HL-60 (cell line): Measurements from ENCODE around the gene SSC5D.

Experiments
- DNase-seq, 2 experiments: peaks; one replicate each; pipeline ENCODE4 v3.0.0-alpha.2; 2010 to 2020; ENCODE audit warnings: low read depth in 1 of 2, low spot score in 1 of 2
- H3K27ac ChIP-seq: fragments of 250-450 bp; sonication (Bioruptor Pico); replicated peaks from 2 replicates; pipeline ENCODE4 v1.5.1; 2020; ENCODE audit warnings: mild to moderate bottlenecking, moderate library complexity
- H3K27me3 ChIP-seq: fragments of 250-450 bp; sonication (Bioruptor Pico); 2 replicates; pipeline ENCODE4 v1.5.1; 2021; ENCODE audit warnings: mild to moderate bottlenecking, moderate library complexity; ENCODE audit not compliant: insufficient read depth, poor library complexity, severe bottlenecking
- H3K4me3 ChIP-seq: replicated peaks from 2 replicates; pipeline ENCODE4 v1.5.1; 2011; ENCODE audit warnings: mild to moderate bottlenecking, control low read depth, low read length; ENCODE audit not compliant: insufficient read depth
- CTCF ChIP-seq: IDR thresholded peaks from one replicate; pipeline ENCODE4 v1.5.1; 2011; ENCODE audit warnings: low read length, control low read depth, inconsistent platforms; ENCODE audit not compliant: insufficient read depth
- GABPA ChIP-seq: IDR thresholded peaks from 2 replicates; pipeline ENCODE4 v1.6.1; 2012; ENCODE audit warnings: low read depth
- POLR2AphosphoS5 ChIP-seq: IDR thresholded peaks from 2 replicates; pipeline ENCODE4 v1.6.1; 2012; ENCODE audit warnings: low read depth
- SPI1 ChIP-seq: IDR thresholded peaks from 2 replicates; pipeline ENCODE4 v1.6.1; 2012; ENCODE audit warnings: low read depth, mild to moderate bottlenecking, borderline replicate concordance
- TF ChIP-seq, protein P1 (sequence below): IDR thresholded peaks from 2 replicates; pipeline ENCODE4 v1.6.1; 2012; ENCODE audit warnings: low read depth; ENCODE audit not compliant: insufficient replicate concordance

Gene SSC5D

GRCh38 chr19:55554302-55554701 lies 66.1 kb downstream of the SSC5D start:
- no peak for DNase-seq
- Histone ChIP-seq H3K27me3 (peaks cover 3% of the 10 kb centered on the region), H3K27ac (no peak overlapping the region), H3K4me3 (no peak overlapping the region)
- no peak for TF ChIP-seq CTCF
- TF ChIP-seq, protein P1, sequence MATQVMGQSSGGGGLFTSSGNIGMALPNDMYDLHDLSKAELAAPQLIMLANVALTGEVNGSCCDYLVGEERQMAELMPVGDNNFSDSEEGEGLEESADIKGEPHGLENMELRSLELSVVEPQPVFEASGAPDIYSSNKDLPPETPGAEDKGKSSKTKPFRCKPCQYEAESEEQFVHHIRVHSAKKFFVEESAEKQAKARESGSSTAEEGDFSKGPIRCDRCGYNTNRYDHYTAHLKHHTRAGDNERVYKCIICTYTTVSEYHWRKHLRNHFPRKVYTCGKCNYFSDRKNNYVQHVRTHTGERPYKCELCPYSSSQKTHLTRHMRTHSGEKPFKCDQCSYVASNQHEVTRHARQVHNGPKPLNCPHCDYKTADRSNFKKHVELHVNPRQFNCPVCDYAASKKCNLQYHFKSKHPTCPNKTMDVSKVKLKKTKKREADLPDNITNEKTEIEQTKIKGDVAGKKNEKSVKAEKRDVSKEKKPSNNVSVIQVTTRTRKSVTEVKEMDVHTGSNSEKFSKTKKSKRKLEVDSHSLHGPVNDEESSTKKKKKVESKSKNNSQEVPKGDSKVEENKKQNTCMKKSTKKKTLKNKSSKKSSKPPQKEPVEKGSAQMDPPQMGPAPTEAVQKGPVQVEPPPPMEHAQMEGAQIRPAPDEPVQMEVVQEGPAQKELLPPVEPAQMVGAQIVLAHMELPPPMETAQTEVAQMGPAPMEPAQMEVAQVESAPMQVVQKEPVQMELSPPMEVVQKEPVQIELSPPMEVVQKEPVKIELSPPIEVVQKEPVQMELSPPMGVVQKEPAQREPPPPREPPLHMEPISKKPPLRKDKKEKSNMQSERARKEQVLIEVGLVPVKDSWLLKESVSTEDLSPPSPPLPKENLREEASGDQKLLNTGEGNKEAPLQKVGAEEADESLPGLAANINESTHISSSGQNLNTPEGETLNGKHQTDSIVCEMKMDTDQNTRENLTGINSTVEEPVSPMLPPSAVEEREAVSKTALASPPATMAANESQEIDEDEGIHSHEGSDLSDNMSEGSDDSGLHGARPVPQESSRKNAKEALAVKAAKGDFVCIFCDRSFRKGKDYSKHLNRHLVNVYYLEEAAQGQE = no peak
- TF ChIP-seq SPI1 = no peak
- no peak for TF ChIP-seq POLR2AphosphoS5

DNA sequence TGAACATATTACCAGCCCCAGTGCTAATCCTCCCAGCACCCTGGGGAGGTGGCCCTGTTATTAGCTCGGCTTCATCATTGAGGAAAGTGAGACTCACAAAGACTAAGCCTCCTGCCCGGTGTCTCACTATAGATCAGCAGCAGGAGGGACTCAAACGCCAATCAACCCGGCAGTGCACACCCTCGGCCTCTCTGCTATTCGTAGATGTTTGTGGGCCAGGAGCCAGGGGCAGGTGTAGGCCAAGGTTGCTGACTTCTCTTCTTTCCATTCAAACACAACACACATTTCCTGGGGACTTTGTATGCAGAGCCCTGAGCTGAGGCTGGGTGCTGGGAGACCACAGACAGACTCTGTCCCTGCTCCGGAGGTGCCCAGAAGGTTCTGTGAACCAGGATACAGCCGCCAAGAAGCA lies 66.5 kb downstream of the SSC5D start:
- Histone ChIP-seq H3K27me3 (peaks cover 2% of the 10 kb centered on the region), H3K27ac (no peak overlapping the region), H3K4me3 (no peak overlapping the region)
- no peak for DNase-seq
- TF ChIP-seq CTCF = no peak
- TF ChIP-seq, protein P1 = no peak
- TF ChIP-seq SPI1 = no peak
- TF ChIP-seq POLR2AphosphoS5 = no peak
- TF ChIP-seq GABPA = no peak

- TF ChIP-seq, protein P1 = no peak
- no peak for TF ChIP-seq CTCF
- no peak for TF ChIP-seq SPI1
- TF ChIP-seq GABPA = no peak
- TF ChIP-seq POLR2AphosphoS5 = no peak
- H3K27me3 ChIP-seq = no peaks in the 10 kb centered on the region
- H3K4me3 ChIP-seq = no peak overlapping the region
- DNase-seq = no peak
- no peak overlapping the region for H3K27ac ChIP-seq
Measured at GRCh38 chr19:55559684-55560083, 71.4 kb downstream of the SSC5D start.
